Left lobe of liver (tissue), 2 donors: ENCODE results near the gene OOSP4B. TPM values are rescaled to one million over a fixed set of nuclear protein-coding genes. Genes with fewer than 3 reads are reported as not detected.
"Not testable (repeated sequence)": the region's sequence is repeated elsewhere in the genome, so short reads cannot be mapped to it uniquely, and the experiment has no call there.

Experiments used
- ATAC-seq: fragments of 200-7000 bp; cut with Tn5 transposase; one replicate; pipeline ENCODE4 v1.9.1; 2020; ENCODE audit warnings: mild to moderate bottlenecking, moderate library complexity
- DNase-seq: peaks from one replicate; pipeline ENCODE4 v3.0.0-alpha.2; 2020; ENCODE audit warnings: low spot score
- total RNA-seq: library from RNA; stranded (reverse); gene quantifications from one replicate; pipeline ENCODE4 v1.2.1, GENCODE V29; 2021
- donor health status: DM: no; HTN: no; CAD: no; lungs with moderate emphysema.
- donor health status: DM: no; HTN: yes; CAD: no.

The OOSP4B gene
- not detected for total RNA-seq

DNA sequence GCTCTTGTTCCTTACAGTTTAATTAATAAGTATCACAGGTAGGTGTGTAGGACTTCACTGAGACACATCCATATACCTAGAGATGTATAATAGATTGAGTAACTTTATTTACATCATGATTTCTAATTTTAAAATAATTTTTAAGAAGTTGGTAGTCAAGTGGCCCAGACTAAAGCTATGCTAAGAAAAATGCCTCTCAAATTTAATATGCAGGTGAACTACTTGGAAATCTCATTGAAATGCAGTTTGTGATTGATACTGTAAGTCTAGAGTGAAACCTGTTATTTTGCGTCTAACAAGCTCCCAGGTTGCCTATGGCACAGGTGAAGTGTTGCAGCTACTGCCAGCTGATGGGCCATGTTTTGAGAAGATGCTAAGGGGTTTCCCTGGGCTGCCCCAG, at the start of gene OOSP4B:
OOSP4B (plus strand) TSS at position 301 of the 400 bp plus-strand sequence.
- DNase-seq (no peak), ATAC-seq (no peak)

DNA sequence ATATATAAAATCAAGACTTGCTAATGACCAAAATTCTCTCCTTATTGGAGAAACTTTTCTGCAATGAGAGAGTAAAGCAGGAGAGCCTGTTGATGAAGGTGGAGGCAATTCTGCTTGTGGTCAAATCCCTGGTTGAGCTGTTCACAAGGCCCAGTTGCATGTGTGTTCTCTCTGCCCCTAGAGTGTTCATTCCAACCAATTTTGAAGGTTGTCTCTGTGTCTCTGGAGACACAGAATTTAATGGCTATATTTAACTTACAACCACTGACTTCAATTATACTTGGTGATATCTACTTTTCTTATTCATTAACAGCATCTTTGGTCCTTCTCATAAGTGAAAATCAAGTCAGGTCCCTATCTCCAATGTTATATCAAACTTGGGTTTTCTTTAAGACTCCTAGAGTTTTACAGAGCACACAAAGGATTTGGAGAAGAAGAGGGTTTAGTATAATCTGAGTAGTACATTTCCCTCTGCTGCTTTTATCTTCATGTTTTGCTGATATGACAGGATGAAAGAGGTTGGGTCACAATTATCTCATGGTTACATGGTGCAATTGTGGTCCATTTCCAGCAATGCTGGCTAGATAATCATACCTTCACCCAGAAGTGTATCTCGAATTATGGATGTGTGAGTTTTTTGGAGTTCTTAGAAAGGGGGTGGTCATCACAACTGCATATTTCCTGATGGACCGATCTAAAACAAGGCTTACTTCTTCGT, 49.1 kb upstream of the OOSP4B start:
- DNase-seq = no peak
- ATAC-seq = no peak

GRCh38 chr11:59968395-59968783, 48.6 kb upstream of the OOSP4B start:
- DNase-seq = no peak

GRCh38 chr11:59973097-59973496, 43.9 kb upstream of the OOSP4B start:
- ATAC-seq (no peak), DNase-seq (no peak)

More at GRCh38 chr11:59968395-59968783, 48.6 kb upstream of the OOSP4B start:
- no peak for ATAC-seq

- ATAC-seq = no peak
Measured at GRCh38 chr11:59981106-59981770, 35.7 kb upstream of the OOSP4B start.

GRCh38 chr11:59982037-59982436, 34.9 kb upstream of the OOSP4B start:
- DNase-seq, ATAC-seq: not testable (repeated sequence)

More at GRCh38 chr11:59981106-59981770, 35.7 kb upstream of the OOSP4B start:
- DNase-seq = no peak

DNA sequence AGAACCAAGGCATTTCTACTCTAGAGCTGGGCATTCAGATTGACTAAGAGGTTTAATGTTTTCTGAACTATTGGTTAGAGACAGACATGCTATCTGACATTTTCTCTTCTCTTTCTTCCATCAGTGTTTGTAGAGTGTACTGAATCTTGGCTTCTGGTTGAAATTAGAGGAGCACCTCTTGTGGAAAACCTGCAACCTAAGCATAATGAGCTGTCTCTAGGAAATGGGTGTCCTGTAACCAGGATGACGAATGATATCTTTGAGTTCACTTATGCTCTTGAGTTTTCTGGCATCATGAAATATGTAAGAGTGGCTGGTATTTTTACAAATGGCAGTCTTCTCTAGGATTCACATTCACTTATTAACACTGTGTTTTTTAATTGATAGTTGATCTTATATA, 33.8 kb upstream of the OOSP4B start:
- ATAC-seq = no peak
- no peak for DNase-seq

DNA sequence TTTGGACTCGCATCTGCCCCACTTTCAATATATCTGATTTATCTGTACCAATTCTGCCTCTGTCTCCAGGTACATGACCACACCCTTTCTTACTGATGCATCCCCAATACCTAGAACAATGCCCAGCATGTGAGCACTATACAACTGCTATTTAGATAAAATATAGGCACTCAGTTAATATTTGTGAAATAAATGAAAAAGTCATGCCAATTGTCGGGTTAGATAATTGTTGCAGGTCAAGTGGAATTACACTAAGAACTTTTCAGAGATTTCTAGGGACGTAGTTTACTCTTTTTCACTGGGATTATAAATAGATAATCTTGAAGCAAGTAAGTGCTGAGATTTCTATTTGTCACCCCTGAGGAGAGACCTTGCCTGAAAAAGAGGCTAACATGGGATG, 32.6 kb upstream of the OOSP4B start:
- DNase-seq = no peak
- no peak for ATAC-seq

DNA sequence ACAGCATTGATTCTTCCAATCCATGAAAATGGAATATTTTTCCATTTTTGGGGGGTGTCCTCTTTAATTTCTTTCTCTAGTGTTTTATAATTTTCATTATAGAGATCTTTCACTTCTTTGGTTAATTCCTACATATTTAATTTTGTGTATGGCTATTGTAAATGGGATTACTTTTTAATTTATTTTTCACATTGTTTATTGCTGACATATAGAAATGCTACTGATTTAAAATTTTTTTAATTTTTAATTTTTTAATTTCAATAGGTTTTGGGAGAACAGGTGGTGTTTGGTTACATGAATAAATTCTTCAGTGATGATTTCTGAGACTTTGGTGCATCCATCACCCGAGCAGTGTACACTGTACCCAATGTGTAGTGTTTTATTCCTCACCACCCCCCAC, 26.6 kb upstream of the OOSP4B start:
- ATAC-seq = no peak

DNA sequence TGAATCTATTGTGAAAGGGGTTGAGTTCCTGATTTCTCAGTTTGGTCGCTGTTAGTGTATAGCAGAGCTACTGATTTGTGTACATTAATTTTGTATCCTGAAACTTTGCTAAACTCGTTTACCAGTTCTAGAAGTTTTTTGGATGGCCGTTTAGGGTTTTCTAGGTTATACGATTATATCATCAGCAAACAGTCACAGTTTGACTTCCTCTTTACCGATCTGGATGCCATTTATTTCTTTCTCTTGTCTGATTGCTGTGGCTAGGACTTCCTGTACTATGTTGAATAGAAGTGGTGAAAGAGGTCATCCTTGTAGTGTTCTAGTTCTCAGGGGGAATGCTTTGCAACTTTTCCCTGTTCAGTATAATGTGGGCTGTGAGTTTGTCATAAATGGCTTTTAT, 24.6 kb upstream of the OOSP4B start:
- no peak for DNase-seq
- no peak for ATAC-seq

More for the DNA sequence above, 26.6 kb upstream of the OOSP4B start:
- no peak for DNase-seq

DNA sequence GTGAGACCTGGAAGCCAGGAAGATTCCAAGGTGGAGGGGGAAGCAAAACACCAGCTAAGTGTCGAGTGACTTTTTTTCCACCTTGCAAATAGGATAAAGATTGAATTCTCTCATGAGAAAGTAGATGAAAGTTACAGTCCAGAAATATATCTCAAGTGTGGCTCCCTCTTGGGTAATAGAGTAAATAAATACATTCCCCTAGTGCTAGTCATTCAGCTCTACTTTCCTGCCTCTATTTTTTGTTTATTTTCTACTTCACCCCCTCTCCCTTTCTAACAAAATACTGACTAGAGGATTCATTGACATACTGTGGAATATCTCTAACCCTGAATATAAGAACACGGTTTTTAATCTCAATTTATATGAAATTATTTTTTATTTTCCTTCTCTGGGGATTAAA, 19.2 kb upstream of the OOSP4B start:
- DNase-seq (no peak), ATAC-seq (no peak)

GRCh38 chr11:59999691-60000090, 17.3 kb upstream of the OOSP4B start:
- ATAC-seq (no peak), DNase-seq (no peak)

DNA sequence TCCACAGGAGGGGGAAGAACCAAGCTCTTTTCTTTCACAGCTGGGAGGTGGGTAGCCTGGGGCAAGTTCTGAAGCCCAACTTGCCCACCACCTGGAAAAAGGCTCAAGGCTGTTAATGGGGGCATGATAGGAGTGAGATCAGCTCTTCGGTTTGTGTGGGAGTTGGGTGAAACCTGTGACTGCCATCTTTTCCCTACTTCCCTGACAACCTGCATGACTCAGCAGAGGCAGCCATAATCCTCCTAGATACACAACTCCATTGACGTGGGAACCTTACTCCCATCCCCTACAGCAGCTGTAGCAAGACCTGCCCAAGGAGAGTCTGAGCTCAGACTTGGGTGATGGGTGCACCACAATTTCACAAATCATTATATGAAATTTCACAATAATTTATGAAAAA, 13.3 kb upstream of the OOSP4B start:
- no peak for ATAC-seq

GRCh38 chr11:60005360-60005759, 11.6 kb upstream of the OOSP4B start:
- ATAC-seq (no peak), DNase-seq (no peak)

More for the DNA sequence above, 13.3 kb upstream of the OOSP4B start:
- DNase-seq = no peak

GRCh38 chr11:60018058-60018457, 1.1 kb downstream of the OOSP4B start:
- DNase-seq = no peak
- no peak for ATAC-seq

GRCh38 chr11:60020376-60020775, 3.4 kb downstream of the OOSP4B start:
- not testable (repeated sequence) for ATAC-seq, DNase-seq

DNA sequence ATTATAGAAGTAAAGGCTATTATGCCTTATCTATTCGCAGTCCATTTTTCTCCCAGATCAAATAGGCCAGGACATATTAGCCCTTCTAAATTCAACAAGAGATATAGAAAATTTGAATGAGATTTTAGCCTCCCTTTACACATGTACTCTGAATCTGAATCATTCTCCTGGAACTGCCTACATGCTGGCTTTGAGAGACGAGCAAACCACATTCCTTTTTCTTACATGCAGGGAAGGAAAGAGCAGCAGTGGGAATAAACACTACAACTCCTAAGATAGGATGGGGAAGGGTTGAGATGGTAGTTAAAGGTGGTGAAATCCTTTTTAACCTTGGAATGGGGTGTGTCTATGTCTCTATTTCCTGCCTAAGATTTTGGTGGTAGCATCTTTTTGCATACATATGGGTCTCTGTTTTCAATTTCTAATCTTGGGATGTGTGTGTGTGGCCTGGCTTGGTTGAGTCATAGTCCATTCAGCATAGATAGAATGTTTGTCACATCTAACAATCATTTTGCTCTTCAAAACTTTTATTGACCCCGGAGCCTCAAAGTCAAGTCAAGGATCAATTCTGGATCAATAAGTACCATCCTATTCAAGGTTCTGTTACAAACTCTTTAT, 12.1 kb downstream of the OOSP4B start:
- no peak for DNase-seq
- no peak for ATAC-seq

DNA sequence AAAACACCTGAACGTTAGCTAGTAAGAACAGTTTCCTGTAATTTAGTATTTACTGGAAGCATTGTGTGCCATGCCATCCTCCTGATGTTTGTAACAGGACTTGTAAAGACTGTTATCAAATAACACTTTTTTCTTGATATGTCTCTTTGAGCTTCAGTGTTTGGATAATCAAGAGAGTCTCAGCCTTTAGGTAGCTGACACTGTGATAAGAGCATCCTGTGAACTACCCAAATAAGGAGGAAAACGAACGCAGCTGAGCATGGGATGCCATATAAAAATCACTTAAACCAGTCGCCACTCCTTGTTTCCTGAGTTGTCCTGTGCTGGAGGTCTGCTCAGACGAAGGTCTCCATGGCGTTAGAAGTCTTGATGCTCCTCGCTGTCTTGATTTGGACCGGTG, 23.1 kb downstream of the OOSP4B start, which contains the start of gene OOSP2:
OOSP2 (plus strand) TSS at position 301 of the 400 bp plus-strand sequence; CDS start at position 352, 51 bp downstream.
- no peak for ATAC-seq
- no peak for DNase-seq

- not testable (repeated sequence) for ATAC-seq, DNase-seq
Measured at GRCh38 chr11:60050422-60050821, 33.4 kb downstream of the OOSP4B start.

DNA sequence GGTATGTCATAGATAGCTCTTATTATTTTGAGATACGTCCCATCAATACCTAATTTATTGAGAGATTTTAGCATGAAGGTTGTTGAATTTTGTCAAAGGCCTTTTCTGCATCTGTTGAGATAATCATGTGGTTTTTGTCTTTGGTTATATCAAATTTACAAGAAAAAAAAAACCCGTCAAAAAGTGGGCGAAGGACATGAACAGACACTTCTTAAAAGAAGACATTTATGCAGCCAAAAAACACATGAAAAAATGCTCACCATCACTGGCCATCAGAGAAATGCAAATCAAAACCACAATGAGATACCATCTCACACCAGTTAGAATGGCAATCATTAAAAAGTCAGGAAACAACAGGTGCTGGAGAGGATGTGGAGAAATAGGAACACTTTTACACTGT, 33.9 kb downstream of the OOSP4B start:
- not testable (repeated sequence) for ATAC-seq, DNase-seq

DNA sequence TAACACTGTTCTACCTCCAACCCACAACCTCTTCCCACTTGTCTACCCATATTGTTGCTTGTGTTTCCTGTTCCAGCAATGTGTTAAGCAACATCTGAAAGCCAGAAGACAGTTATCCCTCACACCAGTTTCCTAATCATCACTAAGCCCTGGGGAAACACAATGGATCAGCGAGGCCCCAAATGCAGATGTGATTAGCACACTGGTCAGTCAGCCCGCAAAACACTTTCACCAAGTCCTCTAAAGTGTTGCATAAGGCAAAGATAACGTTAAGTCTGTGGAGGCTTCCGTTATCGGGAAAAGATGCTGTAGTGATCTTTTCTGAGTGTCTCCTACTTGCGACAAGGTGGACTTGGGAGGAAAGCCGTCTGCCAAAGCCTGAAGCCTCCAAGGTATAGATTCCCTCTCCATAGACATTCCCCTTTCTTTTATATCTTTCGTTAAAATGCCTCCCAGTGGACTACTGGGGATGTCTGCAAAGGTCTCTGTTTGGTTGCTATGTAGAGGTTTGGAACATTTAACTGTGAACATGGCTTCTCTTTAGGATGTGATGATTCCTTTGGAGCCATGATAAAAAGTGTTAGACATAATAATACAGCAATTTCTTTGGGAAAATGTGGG, 39.5 kb downstream of the OOSP4B start, which contains the start of gene MS4A3:
MS4A3 (plus strand) TSS at position 317 of the 621 bp plus-strand sequence. CDS start 4,496 bp downstream, outside the sequence.
- no peak for ATAC-seq
- no peak for DNase-seq
